Esophagus squamous epithelium (tissue), 5 donors: ENCODE data around the gene C16orf74. TPM values are rescaled to one million over a fixed set of nuclear protein-coding genes. Genes with fewer than 3 reads are reported as not detected.

Experiments used
- DNase-seq: peaks from one replicate; lab custom pipeline; 2025; lab: John Stamatoyannopoulos, UW
- H3K27ac ChIP-seq, 4 donors: fragments of 200-600 bp; sonication (generic); one replicate each; pipeline ENCODE4 v1.5.1; 2016 to 2019; ENCODE audit warnings: mild to moderate bottlenecking in 1 of 4
- H3K27me3 ChIP-seq, 4 donors: fragments of 200-600 bp; sonication (generic); 1 replicate in 3 of 4; 2 replicates in 1 of 4; pipeline versions ENCODE4 v1.5.1 to v1.6.0; 2017 to 2021; ENCODE audit warnings: antibody characterized with exemption in 1 of 4
- H3K36me3 ChIP-seq, 3 donors: fragments of 200-600 bp; sonication (generic); one replicate each; pipeline ENCODE4 v1.5.1; 2016 to 2019
- H3K4me1 ChIP-seq, 3 donors: fragments of 200-600 bp; sonication (generic); one replicate each; pipeline ENCODE4 v1.5.1; 2017 to 2019
- H3K4me3 ChIP-seq, 4 donors: fragments of 200-600 bp; sonication (generic); 1 replicate in 3 of 4; 2 replicates in 1 of 4; pipeline ENCODE4 v1.5.1; 2016 to 2019; ENCODE audit warnings: mild to moderate bottlenecking in 2 of 4, moderate library complexity in 1 of 4
- H3K9me3 ChIP-seq, 3 donors: fragments of 200-600 bp; sonication (generic); one replicate each; pipeline ENCODE4 v1.5.1; 2016 to 2019
- POLR2A ChIP-seq, 4 donors: fragments of 450-650 bp; IDR thresholded peaks; one replicate each; pipeline ENCODE4 v1.6.1; 2017; ENCODE audit warnings: antibody characterized with exemption in 4 of 4, mild to moderate bottlenecking in 4 of 4, moderate library complexity in 3 of 4
- WGBS, 2 donors: methylation state at CpG; one replicate each; pipeline ENCODE4 v1.1.5; 2018; 5-methylcytosine and 5-hydroxymethylcytosine counted together
- intact Hi-C: fragments of 100-400 bp; cut with DNase I; formaldehyde crosslinking; loops from one replicate; pipeline ENCODE4 v1.15.0; 2022
- total RNA-seq, 4 donors: library from RNA; depleted of rRNA; stranded (reverse); fragments of >200 nt; gene quantifications; one replicate each; pipeline ENCODE4 v1.1.0, GENCODE V29; 2016
- TF ChIP-seq, protein P1 (sequence below), 6 experiments: fragments of 450-650 bp in 4 of 6; fragments of 200-600 bp in 2 of 6; sonication (generic) in 2 of 6; IDR thresholded peaks; one replicate each; pipeline ENCODE4 v1.5.1; 2016 to 2019; ENCODE audit warnings: antibody characterized with exemption in 6 of 6, mild to moderate bottlenecking in 4 of 6, moderate library complexity in 4 of 6
- donor health status: DM: yes; HTN: yes; CAD: no.

The C16orf74 gene
- total RNA-seq, 4 donors from 2014 or later = 3.8 to 24.8 (median 6.4) TPM

GRCh38 chr16:85668676-85669424, 82.0 kb downstream of the C16orf74 start:
- peaks cover 0 to 6% (median 5%) of the 10 kb centered on the region in 3 donors for H3K4me1 ChIP-seq
- H3K27me3 ChIP-seq = no peaks in the 10 kb centered on the region
- H3K27ac ChIP-seq = no peak overlapping the region
- H3K36me3 ChIP-seq = peaks cover 51 to 100% (median 53%) of the 10 kb centered on the region in 3 donors
- 81 to 91% methylated on average over 6 to 9 of the region's 10 CpGs for WGBS, 2 donors
- no peaks in the 10 kb centered on the region for H3K9me3 ChIP-seq
- TF ChIP-seq, protein P1, sequence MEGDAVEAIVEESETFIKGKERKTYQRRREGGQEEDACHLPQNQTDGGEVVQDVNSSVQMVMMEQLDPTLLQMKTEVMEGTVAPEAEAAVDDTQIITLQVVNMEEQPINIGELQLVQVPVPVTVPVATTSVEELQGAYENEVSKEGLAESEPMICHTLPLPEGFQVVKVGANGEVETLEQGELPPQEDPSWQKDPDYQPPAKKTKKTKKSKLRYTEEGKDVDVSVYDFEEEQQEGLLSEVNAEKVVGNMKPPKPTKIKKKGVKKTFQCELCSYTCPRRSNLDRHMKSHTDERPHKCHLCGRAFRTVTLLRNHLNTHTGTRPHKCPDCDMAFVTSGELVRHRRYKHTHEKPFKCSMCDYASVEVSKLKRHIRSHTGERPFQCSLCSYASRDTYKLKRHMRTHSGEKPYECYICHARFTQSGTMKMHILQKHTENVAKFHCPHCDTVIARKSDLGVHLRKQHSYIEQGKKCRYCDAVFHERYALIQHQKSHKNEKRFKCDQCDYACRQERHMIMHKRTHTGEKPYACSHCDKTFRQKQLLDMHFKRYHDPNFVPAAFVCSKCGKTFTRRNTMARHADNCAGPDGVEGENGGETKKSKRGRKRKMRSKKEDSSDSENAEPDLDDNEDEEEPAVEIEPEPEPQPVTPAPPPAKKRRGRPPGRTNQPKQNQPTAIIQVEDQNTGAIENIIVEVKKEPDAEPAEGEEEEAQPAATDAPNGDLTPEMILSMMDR (IDR thresholded peaks at IDR 0.05) = no peak
- no peak for TF ChIP-seq POLR2A (IDR thresholded peaks at IDR 0.05)
- DNase-seq = no peak
- H3K4me3 ChIP-seq = no peak overlapping the region
- intact Hi-C loops = no loop called here

DNA sequence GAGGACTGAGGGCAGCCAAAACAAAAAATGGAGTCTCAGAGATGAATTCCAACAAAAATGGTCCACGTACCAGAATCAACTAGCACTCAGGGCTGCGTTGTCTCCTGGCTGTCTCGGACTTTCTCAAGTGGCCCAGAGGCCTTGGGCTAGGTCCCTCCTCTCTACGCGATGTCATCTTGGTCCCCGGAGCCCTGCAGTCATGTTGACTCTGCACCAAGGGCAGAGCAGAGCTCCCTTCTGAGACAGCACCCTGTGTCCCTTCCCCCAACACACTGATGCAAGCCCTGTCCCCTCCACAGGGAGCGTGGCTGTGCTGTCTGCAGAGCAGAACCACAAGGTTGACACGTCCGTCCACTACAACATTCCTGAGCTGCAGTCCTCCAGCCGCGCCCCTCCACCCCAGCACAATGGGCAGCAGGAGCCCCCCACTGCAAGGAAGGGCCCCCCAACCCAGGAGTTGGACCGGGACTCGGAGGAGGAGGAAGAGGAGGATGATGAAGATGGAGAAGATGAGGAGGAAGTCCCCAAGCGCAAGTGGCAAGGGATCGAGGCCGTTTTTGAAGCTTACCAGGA, 83.0 kb downstream of the C16orf74 start:
- Histone ChIP-seq H3K4me3 (no peak overlapping the region), H3K36me3 (peaks cover 60 to 100% (median 61%) of the 10 kb centered on the region in 3 donors), H3K9me3 (no peaks in the 10 kb centered on the region), H3K4me1 (no peaks in the 10 kb centered on the region), H3K27ac (no peak overlapping the region), H3K27me3 (no peaks in the 10 kb centered on the region)
- 87 to 94% methylated on average over 8 to 9 of the region's 16 CpGs for WGBS, 2 donors
- intact Hi-C loops = no loop called here
- DNase-seq = no peak
- TF ChIP-seq, protein P1 (IDR thresholded peaks at IDR 0.05) = no peak
- TF ChIP-seq POLR2A (IDR thresholded peaks at IDR 0.05) = no peak

DNA sequence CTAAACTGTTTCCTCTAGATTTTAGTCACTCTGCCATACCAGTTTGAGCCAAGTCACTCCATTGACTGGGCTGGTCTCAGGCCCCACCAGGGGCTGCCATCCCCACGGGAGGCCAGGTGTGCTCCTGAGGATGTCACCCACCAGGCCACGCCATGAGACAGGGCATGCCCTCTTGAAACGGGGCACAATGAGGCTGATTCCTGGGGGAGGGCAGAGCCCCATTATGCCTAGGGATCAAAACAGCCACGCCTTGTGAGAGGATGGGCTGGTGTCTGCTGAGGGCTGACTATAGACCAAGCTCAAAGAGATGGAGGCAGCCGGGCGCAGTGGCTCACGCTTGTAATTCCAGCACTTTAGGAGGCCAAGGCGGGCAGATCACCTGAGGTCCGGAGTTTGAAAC, 83.6 kb downstream of the C16orf74 start:
- no peak for TF ChIP-seq POLR2A (IDR thresholded peaks at IDR 0.05)
- TF ChIP-seq, protein P1 (IDR thresholded peaks at IDR 0.05) = no peak
- Histone ChIP-seq H3K4me1 (no peaks in the 10 kb centered on the region), H3K36me3 (peaks cover 60 to 100% (median 66%) of the 10 kb centered on the region in 3 donors), H3K9me3 (no peaks in the 10 kb centered on the region), H3K27me3 (no peaks in the 10 kb centered on the region), H3K27ac (no peak overlapping the region), H3K4me3 (no peak overlapping the region)
- WGBS, 2 donors = 80 to 87% methylated on average over 4 to 7 of the region's 9 CpGs
- intact Hi-C loops = no loop called here
- no peak for DNase-seq

- DNase-seq = no peak
- intact Hi-C loops = no loop called here
- WGBS, 2 donors = 63 to 69% methylated on average over 6 to 7 of the region's 13 CpGs
Measured at GRCh38 chr16:85665929-85666328, 85.0 kb downstream of the C16orf74 start.

More at GRCh38 chr16:85665929-85666328, 85.0 kb downstream of the C16orf74 start:
- peaks cover 59 to 100% (median 69%) of the 10 kb centered on the region in 3 donors for H3K36me3 ChIP-seq
- H3K9me3 ChIP-seq = no peaks in the 10 kb centered on the region
- no peak overlapping the region for H3K4me3 ChIP-seq
- H3K27ac ChIP-seq = no peak overlapping the region
- no peaks in the 10 kb centered on the region for H3K4me1 ChIP-seq
- TF ChIP-seq, protein P1 (IDR thresholded peaks at IDR 0.05) = no peak
- no peak for TF ChIP-seq POLR2A (IDR thresholded peaks at IDR 0.05)
- no peaks in the 10 kb centered on the region for H3K27me3 ChIP-seq
